Upper lobe of right lung (tissue), 1 donor: Measurements from ENCODE around the gene RBMS3. TPM values are rescaled to one million over a fixed set of nuclear protein-coding genes. Genes with fewer than 3 reads are reported as not detected.

Experiments used
- ATAC-seq: fragments of 200-7000 bp; cut with Tn5 transposase; one replicate; pipeline ENCODE4 v1.9.1; 2020; ENCODE audit warnings: mild to moderate bottlenecking, moderate library complexity
- DNase-seq: peaks from one replicate; pipeline ENCODE4 v3.0.0-alpha.2; 2020
- H3K27ac ChIP-seq: fragments of 200-600 bp; one replicate; pipeline ENCODE4 v1.8.0; 2022
- H3K27me3 ChIP-seq: fragments of 200-600 bp; one replicate; pipeline ENCODE4 v1.8.0; 2022; ENCODE audit warnings: mild to moderate bottlenecking
- H3K36me3 ChIP-seq: fragments of 200-600 bp; one replicate; pipeline ENCODE4 v1.8.0; 2022
- H3K4me1 ChIP-seq: fragments of 200-600 bp; one replicate; pipeline ENCODE4 v1.8.0; 2022
- H3K4me3 ChIP-seq: fragments of 200-600 bp; one replicate; pipeline ENCODE4 v1.8.0; 2022; ENCODE audit warnings: mild to moderate bottlenecking
- H3K9me3 ChIP-seq: fragments of 200-600 bp; one replicate; pipeline ENCODE4 v1.8.0; 2022
- CTCF ChIP-seq: fragments of 200-600 bp; IDR thresholded peaks from one replicate; pipeline ENCODE4 v1.8.0; 2022; ENCODE audit warnings: antibody characterized with exemption
- intact Hi-C: fragments of 100-400 bp; cut with DNase I; formaldehyde crosslinking; loops from one replicate; pipeline ENCODE4 v1.11.0; 2022
- total RNA-seq: library from RNA; stranded (reverse); fragmentation: NEBNext Ultra II Directional; extraction: Animal tissue kit (Norgen Biotek cat#: 25700); gene quantifications from one replicate; pipeline ENCODE4 v1.2.1, GENCODE V29; 2021
- donor health status: DM: no; HTN: yes; CAD: no; lungs with severe emphysema.

RBMS3 gene
- total RNA-seq, 1 donor from 2014 or later = 85.9 TPM

GRCh38 chr3:29363110-29363509 is 82.2 kb downstream of the RBMS3 start:
- intact Hi-C loops = no loop called here
- no peak for TF ChIP-seq CTCF
- DNase-seq (no peak), ATAC-seq (no peak)
- no peaks in the 10 kb centered on the region for H3K4me1 ChIP-seq
- H3K9me3 ChIP-seq = no peaks in the 10 kb centered on the region
- no peaks in the 10 kb centered on the region for H3K27me3 ChIP-seq
- H3K27ac ChIP-seq = no peak overlapping the region
- no peaks in the 10 kb centered on the region for H3K36me3 ChIP-seq
- no peak overlapping the region for H3K4me3 ChIP-seq

- Histone ChIP-seq H3K4me1 (peaks cover 9% of the 10 kb centered on the region), H3K36me3 (no peaks in the 10 kb centered on the region), H3K4me3 (no peak overlapping the region), H3K9me3 (no peaks in the 10 kb centered on the region), H3K27ac (no peak overlapping the region), H3K27me3 (no peaks in the 10 kb centered on the region)
- DNase-seq (no peak), ATAC-seq (no peak)
- intact Hi-C loops = no loop called here
- no peak for TF ChIP-seq CTCF
Observed at GRCh38 chr3:29370021-29370420, 89.2 kb downstream of the RBMS3 start.

GRCh38 chr3:29370476-29371420 is 89.9 kb downstream of the RBMS3 start:
- ATAC-seq = no peak
- intact Hi-C loops = no loop called here
- H3K36me3 ChIP-seq = no peaks in the 10 kb centered on the region
- H3K4me3 ChIP-seq = no peak overlapping the region
- H3K27me3 ChIP-seq = no peaks in the 10 kb centered on the region
- no peak for DNase-seq
- TF ChIP-seq CTCF = no peak
- H3K27ac ChIP-seq = no peak overlapping the region
- peaks cover 9% of the 10 kb centered on the region for H3K4me1 ChIP-seq
- H3K9me3 ChIP-seq = no peaks in the 10 kb centered on the region

GRCh38 chr3:29373131-29373680 is 92.3 kb downstream of the RBMS3 start:
- Histone ChIP-seq H3K4me1 (peaks cover 9% of the 10 kb centered on the region), H3K27ac (no peak overlapping the region), H3K36me3 (no peaks in the 10 kb centered on the region), H3K27me3 (no peaks in the 10 kb centered on the region), H3K9me3 (no peaks in the 10 kb centered on the region), H3K4me3 (no peak overlapping the region)
- intact Hi-C loops = no loop called here
- no peak for ATAC-seq
- TF ChIP-seq CTCF = no peak
- DNase-seq = no peak

- Histone ChIP-seq H3K9me3 (no peaks in the 10 kb centered on the region), H3K27ac (no peak overlapping the region), H3K4me1 (peaks cover 9% of the 10 kb centered on the region), H3K36me3 (no peaks in the 10 kb centered on the region), H3K27me3 (no peaks in the 10 kb centered on the region), H3K4me3 (no peak overlapping the region)
- DNase-seq = no peak
- intact Hi-C loops = no loop called here
- TF ChIP-seq CTCF = no peak
- ATAC-seq = no peak
Observed at GRCh38 chr3:29374226-29374625, 93.4 kb downstream of the RBMS3 start.
